DOHH2 (cell line): Measurements from ENCODE around the gene COLEC12.

Experiments used
- H3F3A ChIP-seq: fragments of 200-600 bp; sonication (generic), shearing (Covaris generic); 2 replicates; pipeline ENCODE4 v1.6.0; 2016; ENCODE audit warnings: antibody characterized with exemption, mild to moderate bottlenecking; ENCODE audit not compliant: control insufficient read depth, insufficient read depth
- H3K27ac ChIP-seq: fragments of 200-600 bp; sonication (generic); 2 replicates; pipeline ENCODE4 v1.5.1; 2014; ENCODE audit warnings: low read depth, mild to moderate bottlenecking, low read length, moderate library complexity
- H3K27me3 ChIP-seq: fragments of 200-600 bp; sonication (generic); 2 replicates; pipeline ENCODE4 v1.6.1; 2014; ENCODE audit warnings: mild to moderate bottlenecking, low read length, mixed read lengths; ENCODE audit not compliant: control insufficient read depth
- H3K36me3 ChIP-seq: fragments of 200-600 bp; sonication (generic); 2 replicates; pipeline ENCODE4 v1.6.1; 2014; ENCODE audit warnings: mild to moderate bottlenecking, low read length, moderate library complexity, mixed read lengths; ENCODE audit not compliant: control insufficient read depth
- H3K4me1 ChIP-seq: fragments of 200-600 bp; sonication (generic); 2 replicates; pipeline ENCODE4 v1.6.1; 2014; ENCODE audit warnings: mild to moderate bottlenecking, low read length, mixed read lengths; ENCODE audit not compliant: control insufficient read depth
- H3K4me2 ChIP-seq: fragments of 200-600 bp; sonication (generic); 2 replicates; pipeline ENCODE4 v1.6.0; 2014; ENCODE audit warnings: mild to moderate bottlenecking, low read length, moderate library complexity
- H3K4me3 ChIP-seq: fragments of 200-600 bp; sonication (generic); 2 replicates; pipeline ENCODE4 v1.5.1; 2014; ENCODE audit warnings: mild to moderate bottlenecking, low read length, mixed read lengths
- H3K79me2 ChIP-seq: fragments of 200-600 bp; sonication (generic); 2 replicates; pipeline ENCODE4 v1.6.1; 2014; ENCODE audit warnings: mild to moderate bottlenecking, low read length, mixed read lengths; ENCODE audit not compliant: control insufficient read depth
- H3K9me2 ChIP-seq: fragments of 200-600 bp; sonication (generic); replicated peaks from 2 replicates; pipeline ENCODE4 v1.6.1; 2014; ENCODE audit warnings: mild to moderate bottlenecking, low read length, mixed read lengths; ENCODE audit not compliant: control insufficient read depth
- H3K9me3 ChIP-seq: fragments of 200-600 bp; sonication (generic); 2 replicates; pipeline ENCODE4 v1.6.1; 2014; ENCODE audit warnings: antibody characterized with exemption, low read length, mixed read lengths; ENCODE audit not compliant: control insufficient read depth, insufficient read depth
- H4K20me1 ChIP-seq: fragments of 200-600 bp; sonication (generic); 2 replicates; pipeline ENCODE4 v1.6.0; 2014; ENCODE audit warnings: low read depth, mild to moderate bottlenecking, antibody characterized with exemption, low read length, moderate library complexity; ENCODE audit not compliant: control insufficient read depth, insufficient read depth
- CTCF ChIP-seq: fragments of 200-600 bp; sonication (generic); IDR thresholded peaks from one replicate; pipeline ENCODE4 v1.5.1; 2014; ENCODE audit warnings: antibody characterized with exemption, mild to moderate bottlenecking, low read depth, low read length; ENCODE audit not compliant: poor library complexity, severe bottlenecking
- EZH2phosphoT487 ChIP-seq: fragments of 200-600 bp; sonication (generic); IDR thresholded peaks from 2 replicates; pipeline ENCODE4 v1.6.1; 2017; ENCODE audit warnings: borderline replicate concordance, mild to moderate bottlenecking, antibody characterized with exemption, low read length, moderate library complexity, mixed read lengths

Gene COLEC12

DNA sequence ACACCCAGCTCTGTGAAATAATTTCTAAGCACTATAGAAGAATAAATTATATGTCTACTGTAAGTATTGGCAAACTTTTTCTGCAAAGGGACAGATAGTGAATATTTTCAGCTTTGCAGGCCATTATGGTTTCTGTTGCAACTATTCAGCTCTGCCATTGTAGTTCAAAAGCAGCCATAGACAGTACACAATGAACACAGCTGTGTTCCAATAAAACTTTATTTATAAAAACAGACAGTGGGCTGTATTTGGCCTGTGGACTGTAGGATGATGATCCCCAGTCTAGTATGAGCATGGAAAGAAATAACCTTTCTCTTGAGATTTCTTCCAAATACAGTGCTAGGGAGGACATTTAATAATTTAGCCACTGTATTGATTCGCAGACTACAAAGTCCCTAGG lies 197.5 kb downstream of the COLEC12 start:
- Histone ChIP-seq H3K27me3 (no peaks in the 10 kb centered on the region), H3K4me1 (no peaks in the 10 kb centered on the region), H3K9me2 (no peaks in the 10 kb centered on the region), H3K27ac (no peak overlapping the region), H3K4me2 (no peak overlapping the region), H3F3A (no peaks in the 10 kb centered on the region), H3K79me2 (no peaks in the 10 kb centered on the region), H3K36me3 (no peaks in the 10 kb centered on the region), H3K4me3 (no peak overlapping the region), H4K20me1 (no peaks in the 10 kb centered on the region), H3K9me3 (no peaks in the 10 kb centered on the region)
- no peak for TF ChIP-seq EZH2phosphoT487
- no peak for TF ChIP-seq CTCF

DNA sequence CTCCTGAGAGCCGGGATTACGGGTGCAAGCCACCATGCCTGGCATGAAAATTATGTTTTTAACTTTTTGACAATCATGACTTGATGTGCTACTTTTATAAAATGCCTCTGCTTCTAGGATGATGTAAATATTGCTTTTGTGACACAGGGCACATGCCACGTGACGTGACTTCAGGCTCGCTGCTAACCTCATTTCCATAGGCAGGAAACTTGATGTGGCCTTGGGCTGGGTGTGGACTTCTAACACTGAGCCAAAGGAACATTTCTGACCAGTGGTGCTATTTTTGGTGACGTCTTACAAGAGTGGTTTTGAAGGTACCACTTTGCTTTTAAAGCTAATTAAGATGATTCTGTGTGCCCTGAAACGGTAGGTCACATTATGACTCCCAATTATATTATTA lies 198.4 kb downstream of the COLEC12 start:
- Histone ChIP-seq H3K9me3 (no peaks in the 10 kb centered on the region), H4K20me1 (no peaks in the 10 kb centered on the region), H3K4me3 (no peak overlapping the region), H3K27ac (no peak overlapping the region), H3K4me1 (no peaks in the 10 kb centered on the region), H3K79me2 (no peaks in the 10 kb centered on the region), H3K9me2 (no peaks in the 10 kb centered on the region), H3K27me3 (no peaks in the 10 kb centered on the region), H3K4me2 (no peak overlapping the region), H3F3A (no peaks in the 10 kb centered on the region), H3K36me3 (no peaks in the 10 kb centered on the region)
- TF ChIP-seq EZH2phosphoT487: no peak

GRCh38 chr18:297936-298335 lies 202.6 kb downstream of the COLEC12 start:
- no peaks in the 10 kb centered on the region for H4K20me1 ChIP-seq

More at GRCh38 chr18:297936-298335, 202.6 kb downstream of the COLEC12 start:
- Histone ChIP-seq H3K4me3 (no peak overlapping the region), H3F3A (no peaks in the 10 kb centered on the region), H3K27me3 (no peaks in the 10 kb centered on the region), H3K27ac (no peak overlapping the region), H3K4me1 (no peaks in the 10 kb centered on the region), H3K9me3 (no peaks in the 10 kb centered on the region), H3K4me2 (no peak overlapping the region), H3K36me3 (no peaks in the 10 kb centered on the region), H3K9me2 (no peaks in the 10 kb centered on the region), H3K79me2 (no peaks in the 10 kb centered on the region)
- no peak for TF ChIP-seq CTCF
- TF ChIP-seq EZH2phosphoT487: no peak
